ENCODE measurements around the gene PHAF1.
A peak's percentile ranks its signal among the peaks of the same experiment; 100 is the strongest.
"Not testable (repeated sequence)": the region's sequence is repeated elsewhere in the genome, so short reads cannot be mapped to it uniquely, and the experiment has no call there.

PHAF1 gene

DNA sequence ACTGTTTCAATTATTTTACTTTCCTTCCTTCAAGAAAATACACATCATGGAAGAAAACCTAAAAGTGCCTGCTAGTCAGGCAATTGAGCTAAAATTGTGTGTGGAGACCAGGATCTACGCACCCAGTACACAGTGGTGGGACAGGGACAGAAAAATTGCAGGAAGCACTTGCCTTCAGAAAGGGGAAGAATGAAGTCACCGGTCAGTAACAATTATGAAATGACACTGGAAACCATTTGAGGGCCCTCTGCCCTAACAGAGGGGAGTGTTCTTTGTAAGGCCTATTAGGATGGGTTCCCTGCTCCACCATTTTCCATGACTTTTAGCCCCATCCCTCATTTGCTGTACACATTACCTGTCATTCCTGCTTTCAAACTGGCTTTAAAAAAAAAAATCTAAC is 4.5 kb upstream of the PHAF1 start:
- no peak for DNase-seq

- DNase-seq = no peak
These were observed 3.9 kb upstream of the PHAF1 start for GRCh38 chr16:67105881-67106280.

DNA sequence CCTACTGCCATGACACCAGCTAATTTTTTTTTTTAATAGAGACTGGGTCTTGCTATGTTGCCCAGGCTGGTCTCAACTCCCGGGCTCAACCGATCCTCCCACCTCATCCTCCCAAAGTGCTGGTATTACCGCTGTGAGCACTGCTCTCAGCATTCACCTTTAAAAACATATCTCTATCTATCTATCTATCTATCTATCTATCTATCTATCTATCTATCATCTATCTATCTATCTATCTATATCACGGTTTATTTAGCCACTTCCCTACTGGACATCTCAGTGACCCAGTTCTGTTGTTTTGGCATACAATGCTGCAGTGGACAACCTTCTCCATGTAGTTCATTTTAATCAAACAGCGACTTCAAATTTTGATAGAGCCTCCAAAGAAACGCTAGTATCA is 1.3 kb upstream of the PHAF1 start:
- DNase-seq = no peak

DNA sequence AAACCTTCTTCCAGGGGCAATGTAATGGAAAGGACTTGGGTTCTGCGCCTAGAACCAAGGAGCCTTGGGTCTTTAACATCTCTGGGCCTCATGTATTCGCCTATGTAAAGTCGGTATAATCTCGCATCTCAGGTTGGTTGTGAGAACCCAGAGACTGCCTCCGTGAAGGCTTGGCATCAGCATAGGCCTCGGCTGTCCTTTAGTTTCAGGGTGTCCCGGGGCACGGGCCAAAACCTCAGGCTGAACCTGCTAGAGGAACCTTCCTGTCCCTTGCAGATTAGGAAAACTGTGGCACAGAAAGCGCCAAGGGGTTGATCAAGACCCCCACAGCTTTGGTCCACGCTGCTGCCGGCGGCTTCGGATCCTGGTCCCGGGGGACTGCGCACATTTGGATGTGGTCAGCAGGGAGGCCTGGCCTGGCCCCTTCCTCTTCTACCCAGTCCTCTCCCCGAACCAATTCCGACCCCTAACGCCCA is 772 bp upstream of the PHAF1 start:
- DNase-seq = no peak

DNA sequence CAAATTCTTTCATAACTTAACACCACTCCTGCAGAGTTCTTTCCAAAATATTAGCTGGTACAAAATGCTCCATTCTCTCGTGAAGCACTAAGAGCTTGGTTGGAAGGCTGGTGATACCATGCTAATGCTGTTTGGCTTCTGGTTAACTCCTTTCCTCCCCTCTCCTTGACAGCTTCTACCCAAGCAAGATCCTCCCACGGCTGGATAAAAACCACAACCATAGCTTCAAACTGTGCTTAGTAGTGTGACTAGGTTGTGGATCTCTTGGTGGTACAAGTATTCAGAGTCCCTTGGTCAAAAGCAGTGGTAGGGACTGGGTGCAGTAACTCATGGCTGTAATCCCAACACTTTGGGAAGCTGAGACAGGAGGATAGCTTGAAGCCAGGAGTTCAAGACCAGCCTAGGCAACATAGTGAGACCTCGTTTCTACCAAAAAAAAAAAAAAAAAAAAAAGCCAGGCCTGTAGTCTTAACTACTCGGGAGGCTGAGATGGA is 2.3 kb downstream of the PHAF1 start:
- no peak for DNase-seq

DNA sequence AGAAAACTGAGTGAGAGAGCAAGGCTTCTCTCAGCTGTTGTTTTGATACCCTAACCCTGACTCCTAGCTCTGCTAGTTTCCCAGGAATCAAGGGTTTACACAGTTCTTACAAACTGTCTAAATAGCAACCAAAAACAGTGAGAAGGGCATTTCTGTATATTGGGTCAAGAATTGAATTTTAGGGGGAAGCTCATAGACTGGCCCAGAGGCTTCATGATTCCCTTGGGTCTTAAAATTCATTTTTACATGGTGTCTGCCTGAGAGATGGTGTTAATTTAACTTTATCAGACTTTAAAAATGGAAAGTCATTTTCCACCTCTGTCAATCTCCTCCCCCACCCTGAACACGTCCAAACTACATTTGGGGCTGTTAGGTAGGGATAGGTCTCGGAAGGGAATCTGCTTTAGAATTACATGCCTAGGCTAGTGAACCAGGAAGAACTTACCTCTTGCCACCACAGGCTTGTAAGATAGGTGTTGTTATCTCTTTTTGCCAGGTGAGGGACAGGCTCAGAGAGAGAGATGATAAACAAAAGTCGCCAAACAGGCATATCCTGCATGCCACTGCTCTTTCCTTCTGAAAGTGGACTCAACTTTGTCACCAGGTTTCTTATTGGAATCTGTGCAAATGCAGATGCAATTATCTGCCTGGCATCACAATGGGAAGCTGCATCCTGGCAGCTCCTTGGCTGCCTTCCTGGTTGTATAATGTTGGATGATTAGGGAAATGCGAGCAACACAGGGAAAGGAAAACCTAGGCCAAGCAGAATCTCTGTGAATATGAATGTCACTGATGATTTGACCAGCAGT is 3.1 kb downstream of the PHAF1 start:
- no peak for DNase-seq

DNA sequence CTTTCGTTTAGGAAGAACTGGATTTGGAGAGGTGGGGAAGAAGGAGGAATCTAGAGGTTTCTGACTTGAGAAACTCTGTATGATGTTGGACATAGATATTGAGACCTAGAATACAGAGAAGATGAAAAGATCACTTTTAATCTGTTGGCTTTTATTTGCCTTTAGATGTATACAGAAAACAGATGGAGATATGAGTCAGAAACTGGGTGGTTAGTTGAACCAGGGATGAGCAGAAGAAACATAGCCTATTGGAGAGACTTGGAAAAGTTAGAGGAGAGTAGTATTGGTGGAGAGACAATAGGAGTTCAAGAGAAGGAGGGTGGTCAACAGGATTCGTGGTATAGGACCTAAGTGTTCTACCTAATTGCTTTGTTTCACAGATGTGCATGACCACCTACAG is 5.1 kb downstream of the PHAF1 start:
- DNase-seq = no peak

DNA sequence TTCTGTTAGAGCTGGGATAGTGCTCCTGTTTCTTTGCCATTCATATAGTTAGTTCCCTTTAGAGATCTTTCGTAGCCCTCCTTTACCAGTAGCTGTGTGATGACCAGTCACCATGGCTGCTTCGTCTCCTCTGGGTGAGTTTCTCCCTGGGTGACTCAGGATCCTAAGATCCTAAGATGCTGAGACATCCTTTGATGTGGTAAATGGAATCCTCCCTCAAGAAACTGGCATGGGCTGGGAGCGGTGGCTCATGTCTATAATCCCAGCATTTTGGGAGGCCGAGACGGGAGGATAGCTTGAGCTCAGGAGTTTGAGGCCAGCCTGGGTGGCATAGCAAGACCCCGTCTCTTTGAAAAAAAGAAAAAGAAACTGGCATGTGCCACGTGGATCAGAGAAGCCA is 5.9 kb downstream of the PHAF1 start:
- DNase-seq = peak; percentile 71

- no peak for DNase-seq
These were observed 6.9 kb downstream of the PHAF1 start for GRCh38 chr16:67116388-67117311.

DNA sequence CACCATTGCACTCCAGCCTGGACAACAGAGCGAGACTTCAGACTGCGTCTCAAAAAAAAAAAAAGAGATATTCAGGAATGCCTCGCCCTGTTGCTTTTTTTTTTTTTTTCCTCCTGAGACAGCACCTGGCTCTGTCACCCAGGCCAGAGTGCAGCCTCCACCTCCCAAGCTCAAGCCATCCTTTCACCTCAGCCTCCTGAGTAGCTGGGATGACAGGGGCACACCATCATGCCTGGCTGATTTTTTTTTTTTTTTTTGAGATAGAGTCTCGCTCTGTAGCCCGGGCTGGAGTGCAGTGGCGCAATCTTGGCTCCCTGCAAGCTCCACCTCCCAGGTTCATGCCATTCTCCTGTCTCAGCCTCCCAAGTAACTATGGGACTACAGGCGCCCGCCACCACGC is 8.0 kb downstream of the PHAF1 start:
- no peak for DNase-seq

DNA sequence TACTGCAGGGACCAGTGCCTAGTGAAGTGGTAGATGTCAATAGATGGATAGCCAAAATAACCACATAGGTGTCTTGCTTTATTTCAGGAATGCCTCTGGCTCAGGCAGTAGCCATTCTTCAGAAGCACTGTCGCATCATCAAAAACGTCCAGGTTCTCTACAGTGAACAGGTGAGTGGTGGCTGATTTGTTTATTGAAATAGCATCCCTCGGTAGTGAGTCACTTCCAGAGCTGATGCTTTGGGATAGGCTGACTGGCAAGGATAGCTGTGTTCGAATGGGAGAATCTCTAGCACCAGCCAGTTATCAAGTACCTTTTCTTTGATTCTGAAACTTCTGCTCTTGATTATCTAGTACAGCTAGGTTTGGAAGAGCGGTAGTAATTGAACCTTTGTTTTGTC is 10.3 kb downstream of the PHAF1 start:
- no peak for DNase-seq

DNA sequence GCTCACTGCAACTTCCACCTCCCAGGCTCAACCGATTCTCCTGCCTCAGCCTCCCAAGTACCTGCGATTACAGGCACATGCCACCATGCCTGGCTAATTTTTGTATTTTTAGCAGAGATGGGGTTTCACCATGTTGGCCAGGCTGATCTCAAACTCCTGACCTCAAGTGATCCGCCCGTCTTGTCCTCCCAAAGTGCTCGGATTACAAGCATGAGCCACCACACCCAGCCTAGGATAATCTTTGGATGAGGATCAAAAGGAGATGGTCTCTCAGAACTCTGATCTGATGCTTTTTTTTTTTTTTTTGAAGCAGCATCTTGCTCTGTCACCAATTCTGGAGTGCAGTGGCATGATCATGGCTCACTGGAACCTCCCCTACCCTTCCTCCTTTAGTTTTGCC is 13.1 kb downstream of the PHAF1 start:
- not testable (repeated sequence) for DNase-seq

DNA sequence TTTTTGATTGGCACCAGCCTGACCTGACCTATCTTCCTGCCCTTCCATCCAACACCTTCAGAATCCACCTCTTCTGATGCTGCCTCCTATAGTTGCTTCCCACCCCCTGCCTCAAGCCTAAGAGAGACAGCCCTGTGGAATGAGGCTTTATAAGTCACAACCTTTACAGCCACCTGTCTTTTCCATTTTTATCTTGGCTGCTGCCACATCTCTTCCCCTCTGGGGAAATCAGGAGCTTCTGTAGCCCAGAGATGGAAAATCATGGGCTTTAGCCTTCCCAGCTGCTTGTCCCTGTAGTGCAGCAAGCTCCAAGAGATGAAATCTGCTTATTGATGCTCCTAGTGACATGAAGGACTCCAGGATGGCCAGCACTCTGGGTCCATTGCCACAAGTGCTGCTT is 18.7 kb downstream of the PHAF1 start:
- no peak for DNase-seq

DNA sequence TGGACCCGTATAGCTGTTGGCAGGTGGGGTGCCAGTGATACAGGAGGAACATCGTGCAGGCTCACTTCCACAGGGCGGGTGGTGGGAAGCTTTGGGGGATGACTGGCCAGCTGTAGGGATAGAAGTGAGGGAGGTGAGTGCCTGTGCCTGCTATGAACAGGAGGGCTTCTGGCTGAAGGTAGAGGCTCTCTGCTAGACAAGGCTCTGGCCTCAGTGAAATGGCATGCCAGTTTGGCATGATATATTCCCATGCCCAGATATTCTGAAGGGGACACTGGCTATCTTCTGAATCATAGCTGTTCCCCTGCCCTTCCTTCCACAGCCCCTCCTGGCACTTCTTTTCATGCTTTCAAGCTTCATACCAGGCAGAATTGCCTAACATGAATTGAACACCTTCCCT is 19.1 kb downstream of the PHAF1 start:
- no peak for DNase-seq

GRCh38 chr16:67129422-67129821 is 19.7 kb downstream of the PHAF1 start:
- no peak for DNase-seq

DNA sequence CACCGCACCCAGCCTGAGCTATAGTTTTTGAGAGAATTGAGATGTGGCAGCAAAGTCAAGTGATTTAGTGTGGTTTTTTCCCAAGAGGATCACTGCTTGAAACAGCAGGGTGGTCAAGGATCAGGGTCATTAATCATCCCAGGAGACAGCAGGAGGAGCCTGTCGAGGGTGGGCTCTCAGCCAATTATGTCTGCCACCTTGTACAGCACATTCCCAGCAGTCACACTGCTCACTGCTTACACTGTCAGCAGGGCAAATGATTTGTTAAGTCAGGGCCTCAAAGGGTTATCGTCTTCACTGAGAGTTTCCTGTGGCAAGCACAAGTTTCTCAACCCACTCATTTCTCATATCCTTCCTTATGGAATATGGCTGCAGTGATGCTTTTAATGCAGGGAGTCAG is 27.9 kb downstream of the PHAF1 start:
- DNase-seq = peak; percentile 73

DNA sequence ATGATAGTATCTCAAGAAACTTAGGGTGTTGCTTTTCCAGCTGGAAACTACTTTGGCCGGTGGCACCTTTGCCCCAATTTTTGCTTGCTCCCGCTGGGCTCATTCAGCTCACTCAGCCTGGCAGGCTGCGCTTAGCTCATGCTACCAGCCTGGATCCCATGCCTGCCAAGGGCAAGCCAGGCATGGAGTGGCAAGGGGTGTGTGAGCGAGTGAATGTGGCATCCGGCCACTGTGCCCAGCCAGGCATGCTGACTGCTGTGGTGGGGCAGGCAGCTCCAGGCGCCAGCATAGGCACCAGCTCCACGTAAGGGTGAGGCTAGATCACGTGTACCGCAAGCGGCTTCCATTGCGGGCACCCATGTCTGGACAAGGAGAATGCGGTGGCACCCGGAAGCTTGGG is 31.6 kb downstream of the PHAF1 start:
- DNase-seq = no peak

GRCh38 chr16:67142342-67142741 is 32.6 kb downstream of the PHAF1 start:
- no peak for DNase-seq

DNA sequence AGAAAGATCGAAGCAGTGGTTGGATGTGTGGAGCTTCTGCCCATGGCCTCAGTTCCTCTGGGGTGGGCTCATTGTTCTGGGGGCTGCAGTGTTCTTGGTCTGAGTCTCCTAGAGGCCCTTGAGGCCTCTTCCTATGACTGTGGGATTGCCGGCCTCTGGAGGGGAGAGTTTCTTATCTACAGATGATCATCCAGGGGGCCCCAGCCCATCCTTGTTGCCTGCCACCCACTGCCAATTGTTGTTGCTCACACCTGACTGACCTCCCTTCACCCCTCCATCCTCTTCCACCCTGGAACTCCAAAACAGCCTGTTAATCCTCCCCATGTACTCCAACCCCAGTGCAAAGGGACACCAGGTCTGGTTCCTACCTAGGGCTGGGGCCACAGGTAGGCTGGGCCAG is 35.2 kb downstream of the PHAF1 start:
- no peak for DNase-seq

GRCh38 chr16:67145746-67146145 is 36.0 kb downstream of the PHAF1 start:
- no peak for DNase-seq

- no peak for DNase-seq
These were observed 37.0 kb downstream of the PHAF1 start for GRCh38 chr16:67146523-67147357.

GRCh38 chr16:67147437-67148140 is 37.8 kb downstream of the PHAF1 start:
- DNase-seq = no peak

Data from NCI-H226 (cell line).